Measurements from ENCODE around the gene STK32B.

- no peak for TF ChIP-seq POLR2A (IDR thresholded peaks at IDR 0.05)
- no peak for TF ChIP-seq CTCF (IDR thresholded peaks at IDR 0.05)
These were observed 171.7 kb downstream of the STK32B start for GRCh38 chr4:5222951-5223350.
